GM23338 (cell line): ENCODE results near the gene FNDC3A. TPM values are rescaled to one million over a fixed set of nuclear protein-coding genes. Genes with fewer than 3 reads are reported as not detected.
A peak's percentile ranks its signal among the peaks of the same experiment; 100 is the strongest.

Source experiments
- ATAC-seq: fragments of 200-7000 bp; cut with Tn5 transposase; 3 replicates; pipeline ENCODE4 v1.9.1; 2020
- DNase-seq: peaks from one replicate; pipeline ENCODE4 v3.0.0-alpha.2; 2015; ENCODE audit warnings: low spot score
- H2AFZ ChIP-seq: fragments of 200-600 bp; sonication (generic); 2 replicates; pipeline ENCODE4 v1.8.0; 2016; ENCODE audit warnings: antibody characterized with exemption, mild to moderate bottlenecking, moderate library complexity
- H3F3A ChIP-seq: fragments of 200-600 bp; sonication (generic); replicated peaks from 2 replicates; pipeline ENCODE4 v1.8.0; 2017; ENCODE audit warnings: antibody characterized with exemption, mixed run types, low read depth
- H3K27ac ChIP-seq: fragments of 200-600 bp; sonication (generic); 2 replicates; pipeline ENCODE4 v1.6.1; 2016; ENCODE audit warnings: low read depth
- H3K27me3 ChIP-seq: fragments of 200-600 bp; sonication (generic); 2 replicates; pipeline ENCODE4 v1.8.0; 2016; ENCODE audit warnings: mild to moderate bottlenecking, mixed run types, moderate library complexity; ENCODE audit not compliant: insufficient read depth
- H3K36me3 ChIP-seq: fragments of 200-600 bp; sonication (generic); 2 replicates; pipeline ENCODE4 v1.8.0; 2016; ENCODE audit warnings: mild to moderate bottlenecking; ENCODE audit not compliant: insufficient read depth
- H3K4me1 ChIP-seq: fragments of 200-600 bp; sonication (generic); 2 replicates; pipeline ENCODE4 v1.8.0; 2016; ENCODE audit warnings: mild to moderate bottlenecking, moderate library complexity; ENCODE audit not compliant: insufficient read depth
- H3K4me2 ChIP-seq: fragments of 200-600 bp; sonication (generic); 2 replicates; pipeline ENCODE4 v1.7.1; 2017; ENCODE audit warnings: mixed run types
- H3K4me3 ChIP-seq: fragments of 200-600 bp; sonication (generic); 2 replicates; pipeline ENCODE4 v1.6.1; 2016; ENCODE audit warnings: mixed run types
- H3K79me2 ChIP-seq: fragments of 200-600 bp; sonication (generic); replicated peaks from 2 replicates; pipeline ENCODE4 v1.8.0; 2017; ENCODE audit warnings: mild to moderate bottlenecking; ENCODE audit not compliant: insufficient read depth
- H3K9me2 ChIP-seq: fragments of 200-600 bp; sonication (generic); 2 replicates; pipeline ENCODE4 v1.8.0; 2017; ENCODE audit not compliant: insufficient read depth
- H4K20me1 ChIP-seq: fragments of 200-600 bp; sonication (generic); replicated peaks from 2 replicates; pipeline ENCODE4 v1.8.0; 2017; ENCODE audit warnings: mild to moderate bottlenecking; ENCODE audit not compliant: insufficient read depth
- H3K27ac Mint-ChIP-seq: 2 replicates; pipeline ENCODE4 v1.8.0; 2020; ENCODE audit warnings: inconsistent platforms, mild to moderate bottlenecking, moderate library complexity, mixed read lengths
- H3K27me3 Mint-ChIP-seq: 3 replicates; pipeline ENCODE4 v1.8.0; 2022; ENCODE audit warnings: low read depth, mild to moderate bottlenecking, moderate library complexity, mixed read lengths, inconsistent platforms; ENCODE audit not compliant: insufficient read depth, poor library complexity
- H3K36me3 Mint-ChIP-seq: 3 replicates; pipeline ENCODE4 v1.8.0; 2021; ENCODE audit warnings: low read depth, mild to moderate bottlenecking, inconsistent platforms, moderate library complexity, mixed read lengths
- H3K4me1 Mint-ChIP-seq: 3 replicates; pipeline ENCODE4 v1.8.0; 2020; ENCODE audit warnings: mild to moderate bottlenecking, inconsistent platforms, mixed read lengths
- H3K4me3 Mint-ChIP-seq: 3 replicates; pipeline ENCODE4 v1.8.0; 2021; ENCODE audit warnings: moderate library complexity, mild to moderate bottlenecking, inconsistent platforms, mixed read lengths
- H3K9me3 Mint-ChIP-seq: 3 replicates; pipeline ENCODE4 v1.8.0; 2020; ENCODE audit warnings: moderate library complexity, mild to moderate bottlenecking, inconsistent platforms, mixed read lengths
- CTCF ChIP-seq, 2 experiments: fragments of 200-600 bp in 1 of 2; sonication (generic) in 1 of 2; conservative IDR thresholded peaks; 2 replicates each; pipeline versions ENCODE4 v1.5.1 to v1.6.1; 2016 to 2017; ENCODE audit warnings: antibody characterized with exemption in 2 of 2, low read depth in 2 of 2, mild to moderate bottlenecking in 2 of 2, moderate library complexity in 1 of 2
- EZH2 ChIP-seq: fragments of 200-600 bp; sonication (generic); IDR thresholded peaks from one replicate; pipeline ENCODE4 v1.8.0; 2017; ENCODE audit warnings: antibody characterized with exemption, mild to moderate bottlenecking, low read depth; ENCODE audit not compliant: unreplicated experiment
- EZH2phosphoT487 ChIP-seq: fragments of 200-600 bp; sonication (generic); IDR thresholded peaks from one replicate; pipeline ENCODE4 v1.8.1; 2018; ENCODE audit warnings: antibody characterized with exemption; ENCODE audit not compliant: unreplicated experiment
- JUNB ChIP-seq: IDR thresholded peaks from one replicate; pipeline ENCODE4 v1.6.1; 2016; ENCODE audit warnings: antibody characterized with exemption; ENCODE audit not compliant: unreplicated experiment
- NANOG ChIP-seq: IDR thresholded peaks from 2 replicates; pipeline ENCODE4 v1.6.1; 2016; ENCODE audit warnings: antibody characterized with exemption, borderline replicate concordance
- REST ChIP-seq: IDR thresholded peaks from one replicate; pipeline ENCODE4 v1.6.1; 2018; ENCODE audit warnings: antibody characterized with exemption; ENCODE audit not compliant: unreplicated experiment
- STAT1 ChIP-seq: IDR thresholded peaks from one replicate; pipeline ENCODE4 v1.6.1; 2016; ENCODE audit warnings: antibody characterized with exemption; ENCODE audit not compliant: unreplicated experiment
- ZNF114 ChIP-seq: fragments of 250-450 bp; sonication (Bioruptor Pico); IDR thresholded peaks from 2 replicates; pipeline ENCODE4 v1.5.0; 2020; ENCODE audit warnings: mild to moderate bottlenecking, moderate library complexity
- ZNF331 ChIP-seq: fragments of 250-450 bp; sonication (Bioruptor Pico); IDR thresholded peaks from 2 replicates; pipeline ENCODE4 v1.5.0; 2020; ENCODE audit warnings: low read depth, mild to moderate bottlenecking, moderate library complexity
- ZNF462 ChIP-seq: fragments of 250-450 bp; sonication (Bioruptor Pico); IDR thresholded peaks from 2 replicates; pipeline ENCODE4 v1.5.0; 2020; ENCODE audit warnings: mild to moderate bottlenecking, moderate library complexity
- polyA plus RNA-seq: library from polyadenylated mRNA; unstranded; fragments of >200 nt; fragmentation: Nextera tagmentation; extraction: Ambion mirVana; gene quantifications from 2 replicates; pipeline ENCODE4 v1.2.1, GENCODE V29; 2016
- total RNA-seq: library from RNA; depleted of rRNA; stranded (reverse); fragments of >200 nt; shearing (Covaris generic); gene quantifications from 2 replicates; pipeline ENCODE4 v1.2.3, GENCODE V29; 2014

The FNDC3A gene
- total and polyA plus RNA-seq, 2 experiments from 2014 or later = 10.3 to 31.1 TPM

- Histone ChIP-seq H3K27ac (no peak overlapping the region), H3K9me2 (no peaks in the 10 kb centered on the region; the same call in 1 of the 2 replicates), H3K4me1 (no peaks in the 10 kb centered on the region), H3K79me2 (no peaks in the 10 kb centered on the region), H3K4me2 (no peak overlapping the region), H2AFZ (no peak overlapping the region), H3K4me3 (no peak overlapping the region), H3K27me3 (no peaks in the 10 kb centered on the region), H4K20me1 (no peaks in the 10 kb centered on the region), H3F3A (no peaks in the 10 kb centered on the region), H3K36me3 (no peaks in the 10 kb centered on the region)
- Mint-ChIP-seq H3K27me3 (no peaks in the 10 kb centered on the region), H3K4me3 (no peak overlapping the region), H3K36me3 (no peaks in the 10 kb centered on the region), H3K27ac (no peak overlapping the region), H3K4me1 (peaks cover 6% of the 10 kb centered on the region; the same call in 1 of the 3 replicates), H3K9me3 (no peaks in the 10 kb centered on the region)
- TF ChIP-seq EZH2 (no peak), CTCF (conservative IDR thresholded peaks at IDR 0.05; ENCODE audit: low read depth in 2 of 2) (no peak)
- ATAC-seq (no peak), DNase-seq (no peak)
Observed at GRCh38 chr13:48955536-48955935, 20.2 kb upstream of the FNDC3A start.

- no peaks in the 10 kb centered on the region for H3K79me2 ChIP-seq
- Mint-ChIP-seq H3K36me3 (no peaks in the 10 kb centered on the region), H3K27ac (no peak overlapping the region), H3K4me3 (no peak overlapping the region), H3K27me3 (no peaks in the 10 kb centered on the region), H3K4me1 (peaks cover 6% of the 10 kb centered on the region; the same call in 1 of the 3 replicates), H3K9me3 (no peaks in the 10 kb centered on the region)
- peak overlapping the region; percentile 50; the same call in 1 of the 2 replicates for H2AFZ ChIP-seq
- H3K4me3 ChIP-seq = no peak overlapping the region
- no peaks in the 10 kb centered on the region for H3K36me3 ChIP-seq
- H4K20me1 ChIP-seq = no peaks in the 10 kb centered on the region
- no peaks in the 10 kb centered on the region for H3F3A ChIP-seq
- ATAC-seq (no peak), DNase-seq (no peak)
- H3K4me1 ChIP-seq = no peaks in the 10 kb centered on the region
- no peak overlapping the region for H3K27ac ChIP-seq
- no peaks in the 10 kb centered on the region for H3K9me2 ChIP-seq
- H3K27me3 ChIP-seq = no peaks in the 10 kb centered on the region
- no peak overlapping the region for H3K4me2 ChIP-seq
- TF ChIP-seq ZNF331 (no peak), ZNF114 (CRISPR knock-in tag) (no peak), EZH2phosphoT487 (no peak), EZH2 (no peak), JUNB (no peak), ZNF462 (CRISPR knock-in tag) (no peak), NANOG (no peak), REST (no peak), STAT1 (no peak)
Observed at GRCh38 chr13:48961379-48961778, 14.3 kb upstream of the FNDC3A start.
